ENCODE results near the gene ADNP.
"Not testable (repeated sequence)": the region's sequence is repeated elsewhere in the genome, so short reads cannot be mapped to it uniquely, and the experiment has no call there.

ADNP gene

DNA sequence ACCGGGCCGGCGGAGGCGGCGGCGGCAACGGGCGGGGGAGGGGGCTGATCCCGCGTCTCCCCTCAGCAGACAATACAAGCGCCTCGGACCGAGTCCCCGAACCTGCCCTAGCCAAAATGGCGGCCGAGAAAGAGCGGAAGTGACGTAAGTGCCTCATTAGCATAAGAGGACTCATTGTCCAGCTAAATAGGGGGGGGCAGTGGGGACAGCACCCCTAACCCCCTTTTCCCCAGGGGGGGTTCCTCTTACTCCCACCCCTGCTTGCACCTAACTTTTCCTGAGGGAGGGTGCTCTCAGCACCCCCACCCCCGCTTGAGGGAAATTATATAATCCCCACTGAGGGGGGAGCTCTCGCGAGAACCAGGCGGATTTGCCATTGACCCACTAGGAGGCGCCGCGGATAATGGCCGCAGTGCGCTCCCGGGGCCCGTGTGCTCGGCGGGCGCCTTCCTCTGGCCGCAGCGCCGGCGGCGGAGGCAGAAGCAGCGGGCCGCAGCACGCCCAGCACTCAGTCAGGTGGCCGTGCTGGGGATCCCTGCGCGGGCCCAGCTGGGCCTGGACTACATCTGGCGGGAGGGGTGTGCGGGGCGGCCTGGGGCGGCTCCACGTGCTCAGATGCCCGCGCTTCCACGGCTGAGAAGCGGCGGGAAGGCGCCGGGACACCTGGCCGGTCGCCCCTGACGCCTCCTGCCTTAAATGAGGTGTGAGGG, at the start of gene ADNP:
Gene ADNP, minus strand, starts transcription at position 132 of the 710 bp plus-strand sequence. CDS start 27,441 bp downstream, outside the sequence.
- DNase-seq: peak; percentile 81

DNA sequence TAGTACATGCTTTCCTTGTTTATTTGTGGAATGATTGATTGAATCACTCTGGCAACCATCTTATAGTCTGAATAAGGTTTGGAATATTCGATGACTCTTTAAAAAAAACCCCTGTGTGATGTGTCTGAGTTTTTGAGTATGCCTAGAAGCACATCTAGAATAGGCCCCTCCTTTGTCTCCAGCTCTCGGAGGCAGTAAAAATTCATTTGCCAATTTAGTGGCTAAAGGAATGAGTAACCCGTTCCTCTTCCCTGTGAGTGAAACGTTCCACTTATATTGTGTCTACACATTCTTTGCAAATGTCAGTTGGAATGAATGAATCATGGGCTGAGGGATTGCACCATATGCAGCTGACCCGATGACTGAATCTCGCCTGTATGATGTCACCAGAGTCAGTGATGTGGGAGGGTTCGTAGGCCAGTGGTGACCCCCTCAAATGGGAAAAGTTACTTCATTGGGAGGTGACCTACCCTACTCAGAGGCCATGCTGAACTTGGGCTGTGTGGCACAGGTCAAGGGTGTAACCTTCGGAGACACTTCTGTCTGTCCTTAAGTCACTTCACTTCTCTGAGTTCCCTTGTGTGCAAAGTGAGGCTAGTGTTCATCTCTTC, 48.9 kb upstream of the ADNP start:
- no peak for DNase-seq

DNA sequence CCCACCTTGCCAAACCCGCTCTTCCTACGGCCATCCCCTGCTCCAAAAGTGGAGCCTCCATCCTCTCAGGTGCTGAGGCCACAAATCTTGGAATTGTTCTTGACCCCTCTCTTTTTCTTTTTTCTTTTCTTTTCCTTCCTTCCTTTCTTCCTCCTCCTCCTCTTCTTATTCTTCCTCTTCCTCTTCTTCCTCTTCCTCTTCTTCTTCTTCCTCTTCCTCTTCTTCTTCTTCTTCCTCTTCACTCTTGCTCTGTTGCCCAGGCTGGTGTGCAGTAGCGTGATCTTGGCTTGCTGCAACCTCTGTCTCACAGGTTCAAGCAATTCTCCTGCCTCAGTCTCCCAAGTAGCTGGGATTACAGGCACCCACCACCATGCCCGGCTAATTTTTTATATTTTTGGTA, 47.3 kb upstream of the ADNP start:
- not testable (repeated sequence) for DNase-seq

DNA sequence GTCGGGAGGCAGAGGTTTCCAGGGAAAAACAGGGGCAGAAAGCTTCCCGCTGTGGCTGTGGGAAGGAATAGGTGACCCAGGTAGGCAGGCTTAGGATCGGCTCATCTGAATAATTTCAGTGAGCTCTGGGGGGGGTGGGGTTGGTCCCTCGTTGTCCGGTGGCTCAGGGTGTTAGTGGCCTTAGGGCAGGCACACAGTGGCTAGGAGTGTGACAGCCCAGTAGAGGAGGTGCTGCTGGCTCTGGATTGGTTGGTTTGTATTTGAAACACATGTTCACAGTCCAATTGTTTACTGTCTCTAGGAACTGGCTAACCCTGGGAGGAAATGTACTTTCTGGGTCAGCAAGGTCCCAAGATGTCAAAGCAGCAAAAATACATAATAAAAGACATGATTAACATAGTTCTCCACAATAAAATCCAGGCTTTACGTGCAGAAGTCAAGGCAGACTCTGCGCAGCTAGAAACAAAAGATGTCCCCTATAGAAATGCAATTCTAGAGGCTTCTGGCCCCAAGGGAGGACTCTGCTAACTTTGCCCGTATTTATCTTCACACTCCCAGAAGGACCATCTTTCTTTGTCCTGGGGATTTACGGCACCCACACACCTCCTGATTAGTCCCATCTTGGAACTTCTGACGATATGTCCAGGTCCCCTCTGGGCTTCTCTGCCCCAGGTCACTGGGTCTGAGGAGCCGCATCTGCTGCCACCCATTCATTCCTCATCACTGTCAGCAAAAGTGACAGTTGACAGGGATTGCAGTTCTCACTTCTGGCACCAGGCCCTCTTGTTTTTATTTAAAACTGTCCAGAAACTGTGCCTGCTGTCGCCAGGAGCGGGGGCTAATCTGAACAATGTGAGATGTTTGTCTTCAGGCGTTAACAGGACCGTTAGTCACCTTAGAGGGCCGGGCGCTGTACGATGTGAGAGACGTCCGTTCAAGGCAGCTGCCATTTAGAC, 46.1 kb upstream of the ADNP start:
- no peak for DNase-seq

DNA sequence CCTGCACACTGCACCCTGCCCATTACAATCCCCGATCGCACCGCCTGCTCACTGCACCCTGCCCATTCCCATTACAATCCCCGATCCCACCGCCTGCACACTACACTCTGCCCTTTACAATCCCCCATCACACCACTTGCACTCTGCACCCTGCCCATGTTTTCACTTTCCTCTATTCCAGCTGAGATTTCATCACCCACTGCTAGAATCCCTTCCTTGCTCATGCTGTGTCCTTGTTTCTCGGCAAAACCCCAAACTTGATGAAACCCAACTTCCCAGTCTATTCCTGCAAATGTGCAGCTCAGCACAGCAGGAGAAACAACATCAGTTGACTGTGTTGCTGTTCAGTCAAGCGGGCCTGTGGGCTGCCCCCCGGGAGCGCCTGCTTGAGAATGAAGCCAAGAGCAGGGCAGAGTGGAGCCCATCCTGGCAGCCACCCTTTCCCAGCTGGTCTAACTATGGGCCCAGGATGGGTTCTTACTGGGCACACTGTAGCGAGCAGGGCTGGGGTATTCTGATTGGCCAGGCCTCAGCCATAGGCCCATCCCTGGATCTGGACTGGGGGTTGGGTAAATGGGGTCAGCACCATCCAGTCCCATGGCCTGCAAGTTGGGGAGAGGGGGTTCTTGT, 44.6 kb upstream of the ADNP start:
- no peak for DNase-seq

DNA sequence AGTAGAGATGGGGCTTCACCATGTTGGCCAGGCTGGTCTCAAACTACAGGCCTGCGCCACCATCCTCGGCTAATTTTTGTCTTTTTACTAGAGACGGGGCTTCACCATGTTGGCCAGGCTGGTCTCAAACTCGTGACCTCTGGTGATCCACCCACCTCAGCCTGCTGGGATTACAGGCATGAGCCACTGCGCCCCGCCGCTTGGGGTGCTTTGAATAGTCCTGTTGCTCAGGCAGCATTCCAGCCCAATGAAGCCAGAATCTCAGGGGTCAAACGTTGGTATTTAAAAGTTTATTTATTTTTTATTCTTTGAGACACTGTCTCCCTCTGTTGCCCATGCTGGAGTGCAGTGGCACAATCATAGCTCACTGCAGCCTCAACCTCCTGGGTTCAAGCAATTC, 38.7 kb upstream of the ADNP start:
- DNase-seq: no peak

DNA sequence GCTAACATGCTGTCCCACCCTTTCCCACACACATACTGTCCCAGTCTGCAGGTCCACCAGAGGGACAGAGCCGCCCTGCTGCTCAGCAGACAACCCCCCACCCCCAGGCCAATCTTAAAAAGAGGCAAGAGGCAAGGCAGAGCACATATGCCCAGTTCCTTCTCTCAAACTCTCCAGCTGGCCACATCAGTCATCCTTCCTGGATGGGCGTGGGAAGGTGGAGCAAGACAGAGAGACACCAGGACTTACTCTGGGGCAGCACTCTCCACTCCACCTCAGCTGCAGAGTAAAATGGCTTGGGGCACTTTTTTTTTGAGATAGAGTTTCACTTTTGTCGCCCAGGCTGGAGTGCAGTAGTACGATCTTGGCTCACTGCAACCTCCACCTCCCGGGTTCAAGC, 38.2 kb upstream of the ADNP start:
- DNase-seq: no peak

DNA sequence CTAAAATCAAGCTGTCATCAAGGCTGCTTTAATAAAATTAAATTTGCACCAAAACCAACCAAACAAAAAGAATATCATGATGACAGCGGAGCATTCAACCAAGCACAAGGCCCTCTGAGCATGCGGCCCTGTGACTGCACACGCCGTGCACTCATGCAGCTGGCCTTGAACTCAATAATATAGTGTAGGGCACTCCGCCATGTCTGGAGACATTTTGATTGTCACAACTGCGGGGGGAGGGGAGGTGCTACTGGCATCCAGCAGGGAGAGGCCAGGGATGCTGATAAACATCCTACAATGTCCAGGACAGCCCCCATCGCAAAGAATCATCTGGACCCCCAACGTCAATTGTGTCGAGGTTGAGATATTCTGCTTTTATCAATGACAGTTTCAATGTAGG, 37.1 kb upstream of the ADNP start:
- DNase-seq: no peak

DNA sequence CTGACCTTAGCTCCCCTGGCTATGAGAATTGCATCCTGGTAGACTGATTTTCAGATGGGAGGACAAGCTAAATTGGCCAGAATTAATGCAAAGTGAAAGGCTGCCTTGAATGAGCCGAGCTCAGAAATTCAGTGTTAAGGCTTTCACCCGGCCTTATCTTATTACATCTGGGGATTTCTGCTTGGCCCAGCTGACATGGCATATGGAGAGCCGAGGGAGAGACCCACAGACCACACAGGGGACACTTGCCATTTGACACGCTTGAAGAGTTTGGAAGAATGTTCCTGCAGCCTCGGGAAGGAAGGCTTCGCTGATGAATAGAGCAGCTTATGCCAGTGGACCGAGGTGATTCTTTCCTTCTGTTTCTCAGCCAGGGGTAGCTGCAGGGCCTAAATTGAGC, 36.3 kb upstream of the ADNP start:
- DNase-seq: no peak

DNA sequence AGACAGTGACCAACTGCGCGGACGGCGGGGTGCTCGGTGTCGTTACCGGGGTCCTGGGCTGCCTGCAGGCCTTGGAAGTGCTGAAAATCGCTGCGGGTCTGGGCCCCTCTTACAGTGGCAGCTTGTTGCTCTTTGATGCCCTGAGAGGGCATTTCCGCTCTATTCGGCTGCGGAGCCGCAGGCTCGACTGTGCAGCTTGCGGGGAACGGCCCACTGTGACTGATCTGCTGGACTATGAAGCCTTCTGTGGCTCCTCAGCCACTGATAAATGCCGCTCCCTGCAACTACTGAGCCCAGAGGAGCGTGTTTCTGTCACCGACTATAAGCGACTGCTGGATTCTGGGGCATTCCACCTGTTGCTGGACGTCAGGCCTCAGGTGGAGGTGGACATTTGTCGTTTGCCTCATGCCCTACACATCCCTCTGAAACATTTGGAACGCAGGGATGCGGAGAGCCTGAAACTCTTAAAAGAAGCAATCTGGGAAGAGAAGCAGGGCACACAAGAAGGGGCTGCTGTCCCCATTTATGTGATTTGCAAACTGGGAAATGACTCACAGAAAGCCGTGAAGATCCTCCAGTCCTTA, 28.4 kb upstream of the ADNP start:
- no peak for DNase-seq

DNA sequence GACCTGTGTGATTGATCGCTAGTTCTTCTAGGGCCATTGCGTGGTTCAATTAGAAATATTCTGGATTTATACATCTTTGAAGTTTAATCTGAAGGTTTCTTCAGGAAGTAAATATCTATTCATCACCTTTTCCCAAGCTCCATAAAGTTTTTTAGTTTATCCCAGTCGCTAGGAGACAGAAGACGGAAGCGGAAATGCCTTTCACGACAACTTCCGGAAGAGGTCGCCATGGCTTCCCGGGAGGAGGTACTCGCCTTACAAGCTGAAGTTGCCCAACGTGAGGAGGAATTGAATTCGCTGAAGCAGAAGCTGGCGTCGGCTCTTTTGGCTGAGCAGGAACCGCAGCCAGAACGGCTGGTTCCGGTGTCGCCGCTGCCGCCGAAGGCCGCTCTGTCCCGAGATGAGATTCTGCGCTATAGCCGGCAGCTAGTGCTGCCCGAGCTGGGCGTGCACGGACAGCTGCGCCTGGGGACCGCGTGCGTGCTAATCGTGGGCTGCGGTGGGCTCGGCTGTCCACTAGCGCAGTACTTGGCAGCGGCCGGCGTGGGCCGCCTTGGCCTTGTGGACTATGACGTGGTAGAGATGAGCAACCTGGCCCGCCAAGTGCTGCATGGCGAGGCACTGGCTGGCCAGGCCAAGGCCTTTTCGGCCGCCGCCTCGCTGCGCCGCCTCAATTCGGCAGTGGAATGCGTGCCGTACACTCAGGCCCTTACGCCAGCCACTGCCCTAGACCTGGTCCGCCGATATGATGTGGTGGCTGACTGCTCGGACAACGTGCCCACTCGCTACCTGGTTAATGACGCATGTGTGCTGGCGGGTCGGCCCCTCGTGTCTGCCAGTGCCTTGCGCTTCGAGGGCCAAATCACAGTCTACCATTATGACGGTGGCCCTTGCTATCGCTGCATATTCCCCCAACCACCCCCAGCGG, 27.6 kb upstream of the ADNP start, which contains the start of gene MOCS3:
Gene MOCS3, plus strand, starts transcription at position 204 of the 928 bp plus-strand sequence. Its CDS starts 25 bp downstream, at position 229.
- peak; percentile 81 for DNase-seq

DNA sequence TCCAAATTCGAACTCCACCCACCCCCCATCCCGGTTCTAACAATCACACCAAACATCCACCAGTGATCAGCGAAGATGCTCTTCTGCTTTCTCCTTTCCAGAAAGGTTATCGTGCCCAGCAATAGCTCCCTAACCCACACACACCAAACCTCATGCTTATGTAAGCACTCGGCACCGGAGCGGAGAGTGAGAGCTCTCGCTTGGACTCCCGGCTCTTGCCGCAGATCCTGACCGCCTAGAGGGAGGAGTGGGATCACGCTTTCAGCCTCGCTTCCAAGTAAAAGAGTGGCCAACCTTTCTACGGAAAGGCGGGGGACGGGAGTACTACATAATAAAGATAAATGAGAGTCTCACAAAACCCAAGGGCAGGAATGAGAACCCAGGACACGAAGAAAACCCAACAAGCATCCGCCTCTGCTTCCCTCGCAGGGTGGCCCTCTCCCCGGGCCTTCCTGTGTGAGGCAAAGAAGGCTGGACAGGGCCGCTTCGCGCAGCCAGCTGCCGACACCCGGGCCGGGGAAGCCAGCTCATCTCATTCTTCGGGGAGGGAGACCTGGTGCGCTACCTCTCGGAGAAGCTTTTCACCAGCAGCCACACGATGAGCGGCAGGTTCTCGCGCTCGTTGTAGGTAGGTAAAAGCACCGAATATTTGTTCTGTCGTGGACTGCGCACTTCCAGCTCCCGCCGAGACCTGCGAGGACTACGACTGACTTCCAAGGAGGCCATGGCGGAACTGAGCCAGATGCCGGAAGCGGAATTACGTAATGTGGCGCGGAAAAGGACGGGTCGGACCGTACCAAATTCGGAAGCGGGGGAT, 26.8 kb upstream of the ADNP start, which contains the start of gene DPM1:
Gene DPM1, minus strand, starts transcription at position 735 of the 817 bp plus-strand sequence. Its CDS starts 9 bp downstream, at position 726.
- DNase-seq: peak; percentile 79

DNA sequence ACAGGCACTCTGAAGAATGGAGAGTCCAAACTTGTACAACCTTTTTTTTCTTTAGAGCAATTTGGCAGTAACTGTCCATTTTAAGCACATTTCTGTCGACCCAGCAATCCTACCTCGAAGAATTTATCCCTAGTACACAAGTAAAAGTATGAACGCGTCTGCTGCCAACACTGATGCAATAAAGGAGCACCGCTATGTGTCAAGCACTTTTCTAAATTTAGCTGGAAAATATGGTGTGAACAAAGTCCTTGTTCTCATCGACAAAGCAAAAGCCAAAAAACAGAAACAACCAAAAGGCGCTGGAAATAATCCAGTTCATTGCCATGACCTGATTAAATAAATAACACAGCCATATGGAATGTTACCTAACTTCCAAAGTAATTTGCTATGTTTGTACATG, 26.0 kb upstream of the ADNP start:
- DNase-seq: no peak

DNA sequence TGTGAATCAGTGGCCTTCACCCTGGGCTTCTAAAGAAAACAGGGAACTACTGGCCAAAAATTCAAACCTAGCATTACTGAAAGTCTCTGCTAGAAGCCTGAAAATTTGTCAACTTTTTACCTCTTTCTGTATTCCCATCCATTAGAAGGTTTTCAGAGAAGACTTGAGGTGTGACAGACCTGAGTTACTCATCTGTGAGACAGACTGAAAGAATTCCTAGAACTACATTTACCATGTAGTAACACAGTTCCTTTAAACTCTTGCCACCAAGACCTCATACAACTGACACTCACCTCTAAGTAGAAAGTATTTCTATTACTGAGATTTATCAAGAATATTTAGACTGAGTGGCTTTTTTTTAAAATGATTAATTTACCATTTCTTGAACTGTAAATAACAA, 22.6 kb upstream of the ADNP start:
- DNase-seq: no peak

DNA sequence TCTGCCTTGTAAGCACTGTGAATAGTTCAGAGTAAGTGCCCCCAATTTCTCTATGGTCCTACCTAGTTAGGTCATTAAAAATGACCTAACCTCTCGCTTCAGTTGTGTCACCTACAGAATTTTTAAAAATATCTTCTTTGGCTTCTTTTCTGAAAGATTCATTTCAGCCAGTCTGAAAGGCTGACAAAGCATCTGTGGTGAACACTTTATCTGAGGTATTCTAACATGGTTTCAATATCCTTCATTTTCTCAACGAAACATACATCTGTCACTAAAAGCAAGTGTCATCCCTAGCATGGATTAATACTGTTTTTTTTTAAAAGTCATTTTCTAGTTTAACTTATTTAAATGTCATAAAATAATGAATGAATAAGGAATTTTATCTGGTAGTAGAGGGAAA, 22.0 kb upstream of the ADNP start:
- DNase-seq: no peak

DNA sequence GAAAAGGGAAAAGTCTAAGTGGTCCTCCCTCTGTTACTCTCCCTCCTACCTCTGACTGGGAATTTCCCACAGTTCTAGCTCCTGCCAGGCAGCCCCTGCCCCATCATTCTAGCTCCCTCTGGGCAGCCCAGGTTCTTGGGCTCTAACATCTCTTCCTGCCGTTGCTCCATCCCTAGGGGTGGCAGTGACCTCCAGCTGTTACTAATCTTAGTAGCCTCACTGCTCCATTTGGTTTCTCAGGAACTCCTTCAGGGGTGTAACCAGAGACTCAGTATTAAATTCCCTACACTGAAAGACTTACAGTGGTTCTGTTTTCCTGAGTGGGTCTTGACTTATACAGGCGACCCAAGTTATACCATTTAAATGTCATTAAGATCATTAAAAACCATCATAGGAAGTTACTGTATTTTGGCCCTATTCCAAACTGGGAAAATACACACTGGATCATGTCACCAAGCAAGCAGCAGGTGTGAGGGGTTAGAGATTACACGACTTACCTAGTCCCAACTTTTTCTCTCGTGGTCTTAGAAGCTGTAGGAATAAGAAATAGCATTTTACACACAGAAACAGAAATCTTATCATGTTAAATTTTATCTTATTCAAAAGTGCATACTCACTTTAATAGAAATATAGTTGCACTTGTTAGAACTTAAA, 17.0 kb upstream of the ADNP start:
- no peak for DNase-seq

DNA sequence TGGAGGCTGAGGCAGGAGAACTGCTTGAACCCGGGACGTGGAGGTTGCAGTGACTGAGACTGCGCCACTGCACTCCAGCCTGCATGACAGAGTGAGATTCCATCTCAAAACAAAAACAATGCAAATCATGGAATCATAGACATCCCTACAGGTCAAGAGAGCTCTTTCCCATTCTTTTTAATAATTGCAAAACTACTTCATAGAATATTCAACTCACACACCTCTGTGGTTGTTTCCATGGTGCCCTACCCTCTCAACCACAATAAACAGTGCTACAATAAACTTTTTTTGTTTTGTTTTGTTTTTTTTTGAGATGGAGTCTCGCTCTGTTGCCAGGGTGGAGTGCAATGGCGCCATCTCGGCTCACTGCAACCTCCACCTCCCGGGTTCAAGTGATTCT, 11.8 kb upstream of the ADNP start:
- DNase-seq: no peak

DNA sequence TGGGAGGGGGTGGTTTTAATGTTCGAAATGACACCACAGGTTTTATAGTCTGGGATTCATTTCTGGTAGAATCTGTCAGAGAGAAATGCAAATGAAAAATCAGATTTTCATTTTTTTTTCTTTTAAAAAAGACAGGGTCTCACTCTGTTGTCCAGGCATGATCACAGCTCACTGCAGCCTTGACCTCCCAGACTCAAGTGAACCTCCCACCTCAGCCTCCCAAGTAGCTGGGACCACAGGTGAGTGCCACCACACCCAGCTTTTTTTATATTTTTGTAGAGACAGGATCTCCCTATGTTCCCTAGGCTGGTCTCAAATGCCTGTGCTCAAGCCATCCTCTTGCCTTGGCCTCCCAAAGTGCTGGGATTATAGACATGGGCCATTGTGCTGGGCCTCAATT, 2.4 kb upstream of the ADNP start:
- no peak for DNase-seq

DNA sequence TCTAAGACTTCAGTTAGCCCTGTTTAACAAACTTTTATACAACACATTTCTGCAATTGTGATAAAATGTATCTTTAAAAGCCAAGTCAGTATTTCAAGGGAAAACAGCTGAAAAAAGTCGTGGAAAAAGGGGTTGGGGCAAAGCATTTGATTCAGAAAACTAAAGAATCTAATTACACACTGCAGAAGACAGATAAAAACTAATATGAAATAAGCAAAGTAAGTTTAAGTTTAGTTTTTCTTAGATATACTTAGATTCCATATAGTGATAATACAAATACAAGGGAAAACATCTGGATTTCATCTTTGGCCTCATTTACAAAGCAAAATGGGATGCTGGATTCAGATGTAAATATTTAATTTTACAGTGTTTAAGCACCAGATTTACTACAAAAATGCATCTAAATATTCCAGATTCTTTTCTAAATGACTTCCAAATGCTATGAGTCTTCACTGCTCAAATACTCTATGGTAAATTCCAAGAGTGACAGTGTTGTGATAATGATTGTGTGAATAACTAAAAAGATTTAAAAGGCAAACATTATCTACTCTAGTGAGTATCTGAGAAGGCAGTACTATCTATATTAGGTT, 1.5 kb upstream of the ADNP start:
- no peak for DNase-seq

Measured in NCI-H510A (cell line).